Neural crest cell (in vitro differentiated cells): ENCODE results near the gene DUSP16. TPM values are rescaled to one million over a fixed set of nuclear protein-coding genes. Genes with fewer than 3 reads are reported as not detected.
"Not testable (repeated sequence)": the region's sequence is repeated elsewhere in the genome, so short reads cannot be mapped to it uniquely, and the experiment has no call there.

Source experiments
- DNase-seq: peaks from one replicate; pipeline ENCODE4 v3.0.0; 2021; ENCODE audit warnings: low read depth, mixed read lengths, low spot score
- H3K27ac Mint-ChIP-seq: one replicate; pipeline ENCODE4 v1.8.0; 2021; ENCODE audit warnings: mild to moderate bottlenecking, mixed read lengths; ENCODE audit not compliant: unreplicated experiment
- H3K27me3 Mint-ChIP-seq: 2 replicates; pipeline ENCODE4 v1.8.0; 2021; ENCODE audit warnings: low read depth, mild to moderate bottlenecking, mixed read lengths
- H3K36me3 Mint-ChIP-seq: 2 replicates; pipeline ENCODE4 v1.8.0; 2021; ENCODE audit warnings: low read depth, mild to moderate bottlenecking, mixed read lengths
- H3K4me1 Mint-ChIP-seq: 2 replicates; pipeline ENCODE4 v1.8.0; 2021; ENCODE audit warnings: mixed read lengths
- H3K4me3 Mint-ChIP-seq: one replicate; pipeline ENCODE4 v1.8.0; 2021; ENCODE audit warnings: mild to moderate bottlenecking, mixed read lengths
- H3K9me3 Mint-ChIP-seq: 2 replicates; pipeline ENCODE4 v1.8.0; 2021; ENCODE audit warnings: mixed read lengths
- total RNA-seq: library from RNA; stranded (reverse); gene quantifications from 2 replicates; pipeline ENCODE4 v1.2.1, GENCODE V29; 2021
- TF ChIP-seq, protein P1 (sequence below): fragments of 200-600 bp; sonication (generic); conservative IDR thresholded peaks from 2 replicates; pipeline ENCODE4 v1.5.0; 2021; ENCODE audit warnings: antibody characterized with exemption, mild to moderate bottlenecking

DUSP16 gene
- total RNA-seq, 1 donor from 2014 or later, result 30.8 TPM

DNA sequence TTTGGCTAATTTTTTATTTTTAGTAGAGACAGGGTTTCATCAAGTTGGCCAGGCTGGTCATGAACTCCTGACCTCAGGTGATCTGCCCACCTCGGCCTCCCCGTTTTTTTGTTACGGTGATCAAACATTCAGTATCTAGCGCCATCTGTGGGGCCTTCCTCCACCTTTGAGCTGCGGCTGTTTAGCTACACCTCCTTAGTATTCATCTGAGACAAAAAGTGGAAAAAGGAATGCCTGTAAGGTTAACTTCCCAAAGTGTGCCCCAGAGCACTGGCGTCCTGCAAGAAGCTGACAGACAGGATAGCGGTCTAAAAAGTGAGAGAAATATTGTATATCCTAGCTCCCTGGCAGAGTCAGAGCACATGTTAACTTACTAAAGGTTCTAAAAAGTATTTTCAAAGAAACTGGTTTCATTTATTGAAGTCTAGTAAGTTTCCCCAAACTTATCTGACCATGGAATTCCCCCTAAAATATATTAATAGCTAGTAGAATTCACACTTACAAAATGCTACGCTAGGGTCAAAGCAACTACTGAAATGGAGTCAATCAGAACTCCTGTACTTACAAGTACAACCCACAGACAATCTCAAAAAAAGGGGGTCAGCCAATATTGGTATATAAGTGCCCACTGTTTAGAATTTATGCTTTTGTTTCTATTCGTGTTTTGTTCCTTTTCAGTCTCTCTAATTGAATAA, 59.1 kb downstream of the DUSP16 start:
- Mint-ChIP-seq H3K27me3 (no peaks in the 10 kb centered on the region), H3K36me3 (peaks cover 5% of the 10 kb centered on the region), H3K4me3 (no peak overlapping the region), H3K9me3 (no peaks in the 10 kb centered on the region), H3K4me1 (peaks cover 38% of the 10 kb centered on the region), H3K27ac (no peak overlapping the region)
- no peak for DNase-seq
- TF ChIP-seq, protein P1, sequence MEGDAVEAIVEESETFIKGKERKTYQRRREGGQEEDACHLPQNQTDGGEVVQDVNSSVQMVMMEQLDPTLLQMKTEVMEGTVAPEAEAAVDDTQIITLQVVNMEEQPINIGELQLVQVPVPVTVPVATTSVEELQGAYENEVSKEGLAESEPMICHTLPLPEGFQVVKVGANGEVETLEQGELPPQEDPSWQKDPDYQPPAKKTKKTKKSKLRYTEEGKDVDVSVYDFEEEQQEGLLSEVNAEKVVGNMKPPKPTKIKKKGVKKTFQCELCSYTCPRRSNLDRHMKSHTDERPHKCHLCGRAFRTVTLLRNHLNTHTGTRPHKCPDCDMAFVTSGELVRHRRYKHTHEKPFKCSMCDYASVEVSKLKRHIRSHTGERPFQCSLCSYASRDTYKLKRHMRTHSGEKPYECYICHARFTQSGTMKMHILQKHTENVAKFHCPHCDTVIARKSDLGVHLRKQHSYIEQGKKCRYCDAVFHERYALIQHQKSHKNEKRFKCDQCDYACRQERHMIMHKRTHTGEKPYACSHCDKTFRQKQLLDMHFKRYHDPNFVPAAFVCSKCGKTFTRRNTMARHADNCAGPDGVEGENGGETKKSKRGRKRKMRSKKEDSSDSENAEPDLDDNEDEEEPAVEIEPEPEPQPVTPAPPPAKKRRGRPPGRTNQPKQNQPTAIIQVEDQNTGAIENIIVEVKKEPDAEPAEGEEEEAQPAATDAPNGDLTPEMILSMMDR, result no peak

DNA sequence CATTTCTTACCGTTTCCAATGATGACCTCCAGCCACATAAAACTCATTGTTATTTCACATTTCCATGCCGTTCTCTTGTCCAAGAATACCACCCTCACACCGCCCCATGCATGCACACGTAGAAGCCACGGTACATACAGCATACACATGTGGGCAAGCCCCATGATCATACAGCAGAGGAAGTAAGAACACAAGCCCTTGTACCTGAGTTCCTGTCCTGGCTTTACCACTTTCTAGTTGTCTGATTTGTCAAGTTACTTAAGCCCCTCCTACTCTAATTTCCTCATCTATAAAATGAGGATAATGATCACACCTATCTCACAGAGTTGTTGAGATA, 59.9 kb downstream of the DUSP16 start:
- Mint-ChIP-seq H3K27ac (peak overlapping the region; percentile 58), H3K9me3 (no peaks in the 10 kb centered on the region), H3K36me3 (peaks cover 5% of the 10 kb centered on the region), H3K4me3 (no peak overlapping the region), H3K27me3 (no peaks in the 10 kb centered on the region), H3K4me1 (peaks cover 38% of the 10 kb centered on the region)
- DNase-seq, result no peak
- TF ChIP-seq, protein P1, result no peak

DNA sequence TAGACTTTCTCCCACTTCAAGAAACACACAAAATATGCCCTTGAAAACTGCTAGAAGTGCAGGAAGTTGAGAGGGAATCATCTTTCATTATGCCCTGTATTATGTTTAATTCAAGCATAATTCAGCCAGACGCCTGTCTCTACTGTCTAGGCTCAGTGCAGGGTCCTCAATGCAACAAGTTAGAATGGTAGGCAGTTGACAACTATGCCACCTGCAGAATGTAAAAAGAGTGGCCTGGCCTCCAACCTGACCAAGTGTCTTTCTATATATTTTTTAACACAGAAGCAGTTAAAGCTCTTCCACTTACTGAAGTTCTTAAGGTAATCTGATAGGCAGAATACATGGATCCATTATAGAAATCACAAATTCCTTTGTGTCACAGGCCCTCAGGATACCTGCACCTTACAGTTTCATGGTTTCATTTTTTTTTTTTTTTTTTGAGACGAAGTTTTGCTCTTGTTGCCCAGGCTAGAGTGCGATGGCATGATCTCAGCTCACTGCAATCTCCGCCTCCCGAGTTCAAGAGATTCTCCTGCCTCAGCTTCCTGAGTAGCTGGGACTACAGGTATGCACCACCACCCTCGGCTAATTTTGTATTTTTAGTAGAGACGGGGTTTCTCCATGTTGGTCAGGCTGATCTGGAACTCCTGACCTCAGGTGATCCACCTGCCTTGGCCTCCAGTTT, 60.4 kb downstream of the DUSP16 start:
- H3K27me3 Mint-ChIP-seq, H3K27ac Mint-ChIP-seq, DNase-seq, H3K36me3 Mint-ChIP-seq, H3K9me3 Mint-ChIP-seq, H3K4me3 Mint-ChIP-seq: not testable (repeated sequence)
- peaks cover 38% of the 10 kb centered on the region for H3K4me1 Mint-ChIP-seq

DNA sequence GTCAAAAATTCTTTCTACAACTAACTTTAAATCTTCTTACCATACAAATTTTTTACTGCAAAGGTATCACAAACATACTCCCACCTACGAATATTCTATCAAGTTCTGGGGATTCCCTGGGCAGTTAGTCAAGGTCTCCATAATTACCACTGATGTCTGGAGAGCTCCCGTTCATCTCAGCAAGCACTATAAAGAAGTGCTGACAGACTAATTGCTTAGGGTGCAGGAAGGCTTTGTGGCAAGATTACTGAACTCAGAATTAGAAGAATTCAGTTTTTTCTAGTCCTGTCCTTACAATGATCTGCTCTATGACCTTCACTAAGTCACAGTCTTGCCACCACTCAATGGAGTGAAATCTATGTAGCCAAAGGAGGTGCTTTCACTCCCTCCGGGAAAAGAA, 61.5 kb downstream of the DUSP16 start:
- H3K4me3 Mint-ChIP-seq, result no peak overlapping the region
- H3K4me1 Mint-ChIP-seq, result peaks cover 27% of the 10 kb centered on the region
- peaks cover 5% of the 10 kb centered on the region for H3K36me3 Mint-ChIP-seq
- H3K27me3 Mint-ChIP-seq, result no peaks in the 10 kb centered on the region
- TF ChIP-seq, protein P1, result no peak
- DNase-seq, result no peak
- H3K9me3 Mint-ChIP-seq, result no peaks in the 10 kb centered on the region
- H3K27ac Mint-ChIP-seq, result no peak overlapping the region

DNA sequence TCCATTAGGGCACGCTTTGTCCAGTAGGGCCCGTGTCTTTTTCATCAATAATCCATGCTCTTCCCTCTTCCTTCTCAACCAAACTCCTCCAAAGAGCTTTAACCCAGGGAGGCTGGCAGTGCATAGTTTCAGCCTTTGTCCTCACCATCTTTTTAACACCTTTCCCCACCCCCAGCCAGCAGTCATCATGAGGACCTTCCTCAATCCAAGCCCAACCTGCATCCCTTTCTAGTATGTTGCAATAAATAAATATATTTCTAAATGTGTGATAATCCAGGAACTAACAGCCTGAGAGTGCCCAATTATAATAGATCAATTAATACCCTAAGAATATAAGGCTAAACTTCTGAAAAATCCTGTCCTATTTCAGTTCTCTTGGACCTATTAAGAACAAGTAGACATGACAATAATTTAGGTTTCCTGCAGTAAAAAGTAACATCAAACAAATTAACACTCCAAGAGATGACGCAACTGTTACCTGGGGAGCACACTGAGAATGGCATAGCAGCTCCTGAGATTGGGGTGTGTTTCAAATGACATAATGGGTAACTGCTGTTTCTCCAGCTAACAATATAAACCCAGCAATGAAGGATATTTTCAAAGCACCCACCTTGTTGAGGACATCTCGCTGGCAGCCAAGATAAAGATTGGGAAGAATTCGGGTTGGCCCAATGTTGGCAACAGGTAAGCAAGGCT, 62.6 kb downstream of the DUSP16 start:
- Mint-ChIP-seq H3K9me3 (no peaks in the 10 kb centered on the region), H3K4me1 (peaks cover 17% of the 10 kb centered on the region), H3K27ac (no peak overlapping the region), H3K27me3 (no peaks in the 10 kb centered on the region), H3K4me3 (no peak overlapping the region), H3K36me3 (peaks cover 5% of the 10 kb centered on the region)
- no peak for DNase-seq
- TF ChIP-seq, protein P1, result no peak

DNA sequence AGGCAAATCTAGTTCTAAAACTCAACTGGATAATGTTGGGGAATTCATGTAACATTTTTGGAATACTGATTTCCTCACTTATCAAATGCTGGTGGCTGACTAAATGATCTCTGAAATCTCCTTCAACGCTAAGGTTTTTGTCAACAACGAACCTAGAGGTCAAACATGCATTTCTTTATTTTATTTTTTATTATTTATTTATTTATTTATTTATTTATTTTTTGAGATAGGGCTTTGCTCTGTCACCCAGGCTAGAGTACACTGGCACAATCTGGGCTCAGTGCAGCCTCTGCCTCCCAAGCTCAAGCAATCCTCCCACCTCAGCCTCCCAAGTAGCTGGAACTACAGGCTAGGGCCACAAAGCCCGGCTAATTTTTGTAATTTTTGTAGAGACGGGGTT, 64.5 kb downstream of the DUSP16 start:
- TF ChIP-seq, protein P1, result no peak
- Mint-ChIP-seq H3K4me1 (peaks cover 15% of the 10 kb centered on the region), H3K27ac (no peak overlapping the region), H3K4me3 (no peak overlapping the region), H3K27me3 (no peaks in the 10 kb centered on the region), H3K36me3 (peaks cover 5% of the 10 kb centered on the region), H3K9me3 (no peaks in the 10 kb centered on the region)
- no peak for DNase-seq
